Coronary artery (tissue), 2 donors: Measurements from ENCODE around the gene ACP7.

Experiments used
- DNase-seq: peaks from one replicate; pipeline ENCODE4 v3.0.0-alpha.2; 2017; ENCODE audit warnings: low spot score
- H3K27ac ChIP-seq, 2 donors: fragments of 200-600 bp; sonication (generic); one replicate each; pipeline ENCODE4 v1.5.1; 2016 to 2019
- H3K4me3 ChIP-seq: fragments of 200-600 bp; sonication (generic); 2 replicates; pipeline ENCODE4 v1.5.1; 2016; ENCODE audit warnings: mild to moderate bottlenecking, moderate library complexity
- TF ChIP-seq, protein P1 (sequence below): fragments of 200-600 bp; sonication (generic); IDR thresholded peaks from one replicate; pipeline ENCODE4 v1.5.1; 2019; ENCODE audit warnings: antibody characterized with exemption

The ACP7 gene

DNA sequence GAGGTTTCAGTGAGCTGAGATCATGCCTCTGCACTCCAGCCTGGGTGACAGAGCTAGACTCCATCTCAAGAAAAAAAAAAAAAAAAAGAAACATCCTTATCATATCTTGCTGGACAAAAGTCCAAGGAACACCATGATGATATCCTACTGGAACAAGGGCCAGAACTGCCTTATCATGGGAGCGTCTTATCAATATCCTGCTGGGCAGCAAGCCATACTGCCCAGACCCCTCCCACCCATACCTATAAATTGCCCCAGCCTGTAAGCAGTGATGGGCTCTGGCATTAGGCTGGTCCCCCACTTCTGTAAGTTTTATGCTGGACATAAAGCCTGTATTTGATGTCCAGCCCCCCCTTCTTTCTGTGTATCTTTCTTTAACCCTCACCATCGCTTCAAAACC is 37.1 kb upstream of the ACP7 start:
- DNase-seq = no peak
- TF ChIP-seq, protein P1, sequence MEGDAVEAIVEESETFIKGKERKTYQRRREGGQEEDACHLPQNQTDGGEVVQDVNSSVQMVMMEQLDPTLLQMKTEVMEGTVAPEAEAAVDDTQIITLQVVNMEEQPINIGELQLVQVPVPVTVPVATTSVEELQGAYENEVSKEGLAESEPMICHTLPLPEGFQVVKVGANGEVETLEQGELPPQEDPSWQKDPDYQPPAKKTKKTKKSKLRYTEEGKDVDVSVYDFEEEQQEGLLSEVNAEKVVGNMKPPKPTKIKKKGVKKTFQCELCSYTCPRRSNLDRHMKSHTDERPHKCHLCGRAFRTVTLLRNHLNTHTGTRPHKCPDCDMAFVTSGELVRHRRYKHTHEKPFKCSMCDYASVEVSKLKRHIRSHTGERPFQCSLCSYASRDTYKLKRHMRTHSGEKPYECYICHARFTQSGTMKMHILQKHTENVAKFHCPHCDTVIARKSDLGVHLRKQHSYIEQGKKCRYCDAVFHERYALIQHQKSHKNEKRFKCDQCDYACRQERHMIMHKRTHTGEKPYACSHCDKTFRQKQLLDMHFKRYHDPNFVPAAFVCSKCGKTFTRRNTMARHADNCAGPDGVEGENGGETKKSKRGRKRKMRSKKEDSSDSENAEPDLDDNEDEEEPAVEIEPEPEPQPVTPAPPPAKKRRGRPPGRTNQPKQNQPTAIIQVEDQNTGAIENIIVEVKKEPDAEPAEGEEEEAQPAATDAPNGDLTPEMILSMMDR = no peak
- Histone ChIP-seq H3K4me3 (no peak overlapping the region), H3K27ac (no peak overlapping the region)

DNA sequence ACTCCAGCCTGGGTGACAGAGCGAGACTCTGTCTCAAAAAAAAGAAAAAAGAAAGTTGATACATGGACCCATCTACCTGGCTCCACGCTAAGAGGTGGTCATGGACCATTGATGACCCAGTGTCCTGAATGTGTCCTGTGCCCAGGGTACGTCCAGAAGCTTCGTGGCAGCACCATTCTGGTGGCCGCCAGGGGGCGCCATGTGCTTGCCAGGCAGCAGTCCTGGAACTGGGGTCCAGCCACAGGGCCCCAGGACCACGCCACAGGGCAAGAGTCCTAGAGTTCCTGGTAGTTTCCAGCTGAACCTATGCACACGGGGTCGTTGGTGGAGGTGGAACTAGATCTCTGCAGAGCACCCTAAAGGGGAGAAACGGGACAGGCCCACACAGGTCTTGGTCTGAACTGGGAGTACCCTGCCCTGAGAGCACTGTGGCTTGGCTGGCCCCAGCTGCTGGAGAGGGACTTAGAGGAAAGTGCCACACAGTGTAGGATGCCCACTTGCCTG is 31.9 kb upstream of the ACP7 start:
- Histone ChIP-seq H3K27ac (no peak overlapping the region), H3K4me3 (no peak overlapping the region)
- DNase-seq = no peak
- TF ChIP-seq, protein P1 = peak; percentile 62

DNA sequence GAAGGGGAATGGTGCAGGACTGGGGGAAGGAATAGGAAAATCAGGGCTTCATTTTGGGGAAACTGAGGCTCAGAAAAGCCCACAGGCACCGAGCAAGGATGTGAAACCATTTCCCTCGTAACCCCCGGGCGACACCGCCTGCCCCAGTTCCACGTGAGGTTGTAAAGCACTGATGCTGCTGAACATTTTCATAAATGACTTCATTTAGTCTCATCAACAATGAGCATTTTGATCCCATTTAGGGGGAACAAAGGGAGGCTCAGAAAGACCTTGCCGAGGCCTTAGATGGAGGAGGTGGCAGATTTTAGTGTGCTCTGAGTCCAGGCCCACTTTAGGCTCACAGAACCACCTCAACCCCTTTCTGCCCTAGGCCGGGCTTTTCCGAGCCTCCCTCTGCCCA is 31.3 kb upstream of the ACP7 start:
- no peak overlapping the region for H3K27ac ChIP-seq
- TF ChIP-seq, protein P1 = no peak
- H3K4me3 ChIP-seq = no peak overlapping the region
- DNase-seq = no peak

DNA sequence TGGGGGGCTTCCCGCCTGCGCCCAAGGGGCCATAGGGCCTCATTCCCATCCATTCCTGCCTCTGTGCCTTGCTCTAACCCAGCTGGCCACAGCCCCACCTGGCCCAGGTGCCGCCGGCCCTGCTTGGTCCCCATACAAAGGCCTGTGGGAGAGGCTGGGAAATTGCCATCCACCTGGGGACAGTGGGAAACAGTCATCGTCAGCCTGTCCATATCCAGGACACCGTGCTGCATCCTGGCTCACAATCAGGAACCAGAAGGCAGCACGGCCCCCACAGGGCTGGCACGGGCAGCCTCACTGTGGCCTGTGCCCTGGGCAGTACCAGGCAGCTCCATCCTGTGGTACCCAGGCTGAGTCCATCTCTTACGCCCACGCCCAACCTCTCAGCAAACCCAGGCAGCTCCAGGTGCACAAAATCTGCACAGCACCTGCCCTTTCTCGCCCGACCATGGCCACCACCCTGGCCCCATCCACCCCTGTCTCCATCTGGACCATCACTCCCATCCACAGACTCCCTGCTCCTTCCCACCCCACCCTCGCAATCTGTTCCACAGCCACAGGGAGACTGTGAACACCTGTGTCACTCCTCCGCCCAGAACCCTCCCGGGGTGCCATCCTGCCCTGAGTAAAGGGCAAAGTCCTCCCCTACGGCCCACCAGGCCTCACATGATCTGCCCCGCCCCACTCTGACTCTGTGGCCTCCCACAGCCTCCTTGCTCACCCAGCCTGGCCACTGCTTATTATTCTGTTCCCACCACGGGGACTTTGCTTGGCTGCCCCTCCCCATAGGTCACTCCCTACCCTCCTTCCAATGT is 30.7 kb upstream of the ACP7 start:
- Histone ChIP-seq H3K4me3 (no peak overlapping the region), H3K27ac (no peak overlapping the region)
- DNase-seq = no peak
- TF ChIP-seq, protein P1 = no peak

DNA sequence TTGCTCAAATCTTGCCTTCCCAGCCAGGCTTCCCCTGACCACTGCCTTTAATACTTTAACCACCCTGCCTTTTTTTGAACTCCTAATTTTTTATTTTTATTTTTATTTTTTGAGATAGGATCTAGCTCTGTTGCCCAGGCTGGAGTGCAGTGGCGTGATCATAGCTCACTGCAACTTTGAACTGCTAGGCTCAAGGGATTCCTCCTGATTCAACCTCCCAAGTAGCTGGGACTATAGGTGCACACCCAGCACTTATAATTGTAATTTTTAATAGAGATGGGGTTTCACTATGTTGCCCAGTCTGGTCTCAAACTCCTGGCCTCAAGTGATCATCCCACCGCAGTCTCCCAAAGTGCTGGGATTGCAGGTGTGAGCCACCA is 30.1 kb upstream of the ACP7 start:
- no peak overlapping the region for H3K4me3 ChIP-seq
- TF ChIP-seq, protein P1 = no peak
- no peak for DNase-seq
- no peak overlapping the region for H3K27ac ChIP-seq

DNA sequence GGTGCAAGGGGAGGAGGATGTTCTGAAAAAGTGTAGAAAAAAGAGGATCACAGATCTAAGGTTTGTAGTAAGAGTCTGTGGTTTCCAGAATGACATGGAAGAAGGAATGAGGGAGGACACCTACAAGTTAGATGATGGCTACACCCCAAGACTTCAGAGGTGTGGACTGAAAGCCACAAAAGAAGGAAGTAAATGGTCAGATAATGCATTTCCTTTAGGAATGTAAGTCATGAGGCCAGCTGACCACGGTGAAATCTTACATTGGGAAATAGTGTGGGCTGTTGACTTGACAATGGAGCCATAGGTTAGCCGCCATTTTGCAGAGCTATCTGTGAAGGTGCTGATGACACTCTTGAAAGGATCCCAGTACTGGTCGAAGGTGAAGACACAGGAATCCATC is 26.6 kb upstream of the ACP7 start:
- Histone ChIP-seq H3K27ac (no peak overlapping the region), H3K4me3 (no peak overlapping the region)
- DNase-seq = no peak
- TF ChIP-seq, protein P1 = no peak

DNA sequence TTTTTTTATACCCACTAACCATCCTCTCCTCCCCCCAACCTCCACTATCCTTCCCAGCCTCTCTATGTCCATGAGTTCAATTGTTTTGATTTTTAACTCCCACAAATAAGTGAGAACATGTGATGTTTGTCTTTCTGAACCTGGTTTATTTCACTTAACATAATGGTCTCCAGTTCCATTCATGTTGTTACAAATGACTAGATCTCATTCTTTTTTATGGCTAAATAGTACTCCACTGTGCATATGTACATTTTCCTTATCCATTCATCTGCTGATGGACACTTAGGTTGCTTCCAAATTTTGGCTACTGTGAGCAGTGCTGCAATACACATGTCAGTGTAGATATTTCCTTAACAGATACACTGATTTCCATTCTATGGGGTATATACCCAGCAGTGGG is 24.9 kb upstream of the ACP7 start:
- Histone ChIP-seq H3K27ac (no peak overlapping the region), H3K4me3 (no peak overlapping the region)
- DNase-seq = no peak
- TF ChIP-seq, protein P1 = no peak
